ENCODE measurements around the gene HIGD2B.
A peak's percentile ranks its signal among the peaks of the same experiment; 100 is the strongest.
"Not testable (repeated sequence)": the region's sequence is repeated elsewhere in the genome, so short reads cannot be mapped to it uniquely, and the experiment has no call there.

HIGD2B gene

DNA sequence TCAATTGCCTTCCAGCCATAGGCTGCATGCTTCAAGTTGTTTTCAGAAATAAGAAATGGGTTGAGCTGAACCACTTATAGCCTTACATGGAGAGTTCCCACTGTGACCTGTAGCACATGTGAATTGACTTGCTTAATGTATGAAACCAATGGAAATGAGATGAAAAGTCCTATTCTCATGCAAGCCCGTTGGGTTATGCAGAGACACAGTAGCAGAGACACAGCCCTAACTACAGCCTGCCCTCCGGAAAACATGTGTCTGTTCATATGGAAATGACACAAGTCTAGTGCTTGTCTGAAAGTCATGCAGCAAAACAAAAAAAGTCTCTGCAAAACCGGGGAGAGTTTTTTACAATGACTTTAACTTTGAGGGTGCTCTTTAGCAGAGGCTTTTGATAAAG lies 14.5 kb downstream of the HIGD2B start:
- H3K4me3 ChIP-seq (ENCODE audit: low read length): no peak overlapping the region
- TF ChIP-seq, protein P1, sequence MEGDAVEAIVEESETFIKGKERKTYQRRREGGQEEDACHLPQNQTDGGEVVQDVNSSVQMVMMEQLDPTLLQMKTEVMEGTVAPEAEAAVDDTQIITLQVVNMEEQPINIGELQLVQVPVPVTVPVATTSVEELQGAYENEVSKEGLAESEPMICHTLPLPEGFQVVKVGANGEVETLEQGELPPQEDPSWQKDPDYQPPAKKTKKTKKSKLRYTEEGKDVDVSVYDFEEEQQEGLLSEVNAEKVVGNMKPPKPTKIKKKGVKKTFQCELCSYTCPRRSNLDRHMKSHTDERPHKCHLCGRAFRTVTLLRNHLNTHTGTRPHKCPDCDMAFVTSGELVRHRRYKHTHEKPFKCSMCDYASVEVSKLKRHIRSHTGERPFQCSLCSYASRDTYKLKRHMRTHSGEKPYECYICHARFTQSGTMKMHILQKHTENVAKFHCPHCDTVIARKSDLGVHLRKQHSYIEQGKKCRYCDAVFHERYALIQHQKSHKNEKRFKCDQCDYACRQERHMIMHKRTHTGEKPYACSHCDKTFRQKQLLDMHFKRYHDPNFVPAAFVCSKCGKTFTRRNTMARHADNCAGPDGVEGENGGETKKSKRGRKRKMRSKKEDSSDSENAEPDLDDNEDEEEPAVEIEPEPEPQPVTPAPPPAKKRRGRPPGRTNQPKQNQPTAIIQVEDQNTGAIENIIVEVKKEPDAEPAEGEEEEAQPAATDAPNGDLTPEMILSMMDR (IDR thresholded peaks at IDR 0.05; ENCODE audit: insufficient read depth, low read depth, low read length, missing control alignments): no peak
- DNase-seq (ENCODE audit: low read depth): no peak

DNA sequence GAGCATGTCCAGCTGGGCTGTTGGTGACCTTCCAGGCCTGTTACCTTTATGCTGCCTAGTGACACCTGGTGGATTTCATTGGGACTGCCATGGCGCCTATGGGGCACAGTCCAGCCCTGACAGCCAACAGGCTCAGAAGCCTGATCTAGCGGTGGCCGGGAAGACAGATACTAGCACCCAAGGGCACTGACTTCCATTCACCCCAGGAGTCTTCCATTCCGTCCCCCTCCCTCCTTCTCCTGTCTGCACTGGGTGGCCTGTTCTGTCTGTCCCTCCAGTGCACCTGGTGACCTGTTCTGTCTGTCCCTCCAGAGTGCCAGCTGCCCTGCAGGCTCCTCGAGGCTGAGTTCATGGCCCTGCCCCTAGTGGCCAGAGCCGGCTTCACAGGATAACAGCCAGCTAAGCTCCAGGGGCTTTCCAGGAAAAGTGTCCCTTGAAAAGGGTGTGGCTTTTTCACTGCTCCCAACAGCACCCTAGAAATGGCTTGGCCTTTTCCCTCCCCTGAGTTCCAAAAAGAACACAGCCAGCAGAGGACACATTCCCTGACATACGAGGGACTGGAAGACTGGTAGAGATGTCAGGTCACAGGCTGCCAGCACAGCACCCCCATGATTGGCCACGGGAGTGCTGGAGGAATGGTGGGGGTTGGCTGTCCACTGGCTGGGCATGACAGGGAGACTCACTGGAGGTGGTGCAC lies 15.2 kb downstream of the HIGD2B start:
- peak; percentile 68 for DNase-seq (ENCODE audit: low read depth)
- TF ChIP-seq, protein P1 (IDR thresholded peaks at IDR 0.05; ENCODE audit: insufficient read depth, low read depth, low read length, missing control alignments): peak; percentile 62
- not testable (repeated sequence) for H3K4me3 ChIP-seq (ENCODE audit: low read length)

DNA sequence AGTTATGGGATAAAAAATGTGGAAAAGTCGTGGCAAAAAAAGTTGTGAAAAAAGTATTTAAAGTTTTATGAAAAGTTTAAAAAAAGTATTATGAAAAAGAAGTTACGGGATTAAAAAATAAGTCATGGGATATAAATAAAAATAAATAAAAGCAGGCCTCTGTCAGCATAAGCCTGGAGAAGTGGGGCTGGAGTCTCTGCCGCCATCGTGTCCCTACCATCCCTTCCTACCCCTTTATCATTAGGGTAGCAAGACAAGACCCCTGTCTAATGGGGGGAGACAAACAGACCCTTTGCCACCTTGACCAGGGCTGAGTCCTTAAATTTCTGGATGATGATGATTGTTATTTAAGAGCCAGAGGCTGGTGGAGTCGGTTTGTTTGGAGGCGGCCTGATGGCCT lies 16.2 kb downstream of the HIGD2B start:
- not testable (repeated sequence) for H3K4me3 ChIP-seq (ENCODE audit: low read length); DNase-seq (ENCODE audit: low read depth)

DNA sequence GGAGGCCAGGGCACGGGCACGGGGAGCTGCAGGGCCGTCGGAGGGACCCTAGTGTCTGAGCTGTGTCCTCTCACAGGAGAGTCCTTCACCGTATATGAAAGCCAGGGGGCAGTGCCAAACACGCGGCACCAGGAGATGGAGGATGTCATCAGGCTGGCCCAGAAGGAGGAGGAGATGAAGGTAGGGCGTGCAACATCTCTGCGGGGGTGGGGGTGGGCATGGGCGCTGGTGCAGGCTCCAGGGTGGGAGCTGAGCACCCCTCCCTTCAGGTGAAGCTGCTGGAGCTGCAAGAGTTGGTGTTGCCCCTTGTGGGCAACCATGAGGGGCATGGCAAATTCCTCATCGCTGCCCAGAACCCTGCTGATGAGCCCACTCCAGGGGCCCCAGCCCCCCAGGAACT lies 20.3 kb downstream of the HIGD2B start:
- DNase-seq (ENCODE audit: low read depth); H3K4me3 ChIP-seq (ENCODE audit: low read length): not testable (repeated sequence)

DNA sequence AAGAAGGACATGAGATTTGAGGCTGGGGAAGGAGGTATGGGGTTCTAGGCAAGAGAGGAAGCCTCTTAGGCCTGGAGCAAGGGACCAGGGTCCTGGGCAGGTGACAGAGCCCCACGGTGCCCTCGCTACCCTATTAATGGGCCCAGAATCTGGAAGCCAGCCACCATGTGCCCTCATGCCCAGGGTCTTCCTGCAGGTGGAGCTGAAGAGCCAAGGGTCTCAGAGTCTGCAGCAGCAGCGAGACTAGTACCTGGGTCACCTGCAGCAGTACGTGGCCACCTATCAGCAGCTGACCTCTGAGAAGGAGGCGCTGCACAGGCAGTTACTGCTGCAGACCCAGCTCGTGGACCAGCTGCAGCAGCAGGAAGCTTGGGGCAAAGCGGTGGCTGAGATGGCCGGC lies 22.1 kb downstream of the HIGD2B start:
- not testable (repeated sequence) for H3K4me3 ChIP-seq (ENCODE audit: low read length); DNase-seq (ENCODE audit: low read depth)

DNA sequence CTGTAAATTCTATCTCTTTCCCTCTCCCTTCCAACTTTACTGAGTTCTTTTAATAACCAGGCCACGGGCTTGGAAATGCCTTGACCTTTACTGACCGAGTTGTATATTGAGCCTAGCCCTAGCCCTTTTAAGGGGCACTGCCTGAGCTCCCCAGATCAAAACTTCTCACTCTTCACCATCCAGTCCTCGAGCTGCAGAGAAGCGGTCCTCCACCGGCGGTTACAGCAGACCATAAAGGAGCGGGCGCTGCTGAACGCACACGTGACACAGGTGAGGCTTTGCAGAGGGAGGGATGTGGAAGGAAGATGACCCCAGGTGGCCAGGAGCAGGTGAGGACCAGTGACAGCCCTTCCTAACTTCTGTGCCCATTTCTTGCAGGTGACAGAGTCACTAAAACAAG lies 24.9 kb downstream of the HIGD2B start:
- DNase-seq (ENCODE audit: low read depth); H3K4me3 ChIP-seq (ENCODE audit: low read length): not testable (repeated sequence)

DNA sequence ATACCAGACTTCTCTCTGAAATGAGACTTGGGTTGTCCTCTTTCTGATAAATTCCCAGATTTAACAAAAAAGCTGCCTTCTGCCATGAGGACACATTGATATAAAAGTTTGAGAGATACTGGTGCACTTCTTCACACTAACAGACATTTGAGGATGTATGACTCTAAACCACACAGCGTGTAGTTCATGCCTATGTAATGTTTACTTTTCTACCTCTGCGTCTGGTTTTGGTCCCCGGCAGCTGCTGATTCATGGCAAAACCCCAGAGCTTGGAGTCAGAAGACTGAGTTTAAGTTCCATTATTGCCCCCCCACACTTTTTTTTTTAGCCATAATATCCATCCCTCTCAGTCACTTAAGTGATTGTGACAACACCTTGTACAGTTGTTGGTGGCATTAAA lies 30.0 kb downstream of the HIGD2B start:
- DNase-seq (ENCODE audit: low read depth); H3K4me3 ChIP-seq (ENCODE audit: low read length): not testable (repeated sequence)

DNA sequence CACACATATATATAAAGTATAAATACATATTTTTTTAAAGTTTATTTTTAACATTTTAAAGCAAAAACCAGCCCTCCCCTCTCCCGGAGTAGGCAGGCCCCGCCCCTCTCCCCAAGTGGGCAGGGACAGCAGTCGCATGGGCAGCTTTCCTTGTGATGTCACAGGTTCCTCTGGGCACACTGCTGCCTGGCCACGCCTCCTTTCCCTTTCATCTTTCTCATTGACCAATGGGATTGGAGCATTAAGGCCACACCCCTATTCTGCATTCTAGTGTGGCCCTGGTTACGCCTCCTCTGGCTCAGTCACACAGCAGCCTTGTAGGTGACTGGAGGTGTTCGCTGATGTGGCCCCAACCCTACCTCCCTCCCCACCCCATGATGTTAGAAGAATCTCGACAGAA lies 31.6 kb downstream of the HIGD2B start, which contains the start of gene GOLGA6B:
GOLGA6B (plus strand) TSS at position 301 of the 400 bp plus-strand sequence; CDS start at position 342, 41 bp downstream.
- DNase-seq (ENCODE audit: low read depth); H3K4me3 ChIP-seq (ENCODE audit: low read length): not testable (repeated sequence)

DNA sequence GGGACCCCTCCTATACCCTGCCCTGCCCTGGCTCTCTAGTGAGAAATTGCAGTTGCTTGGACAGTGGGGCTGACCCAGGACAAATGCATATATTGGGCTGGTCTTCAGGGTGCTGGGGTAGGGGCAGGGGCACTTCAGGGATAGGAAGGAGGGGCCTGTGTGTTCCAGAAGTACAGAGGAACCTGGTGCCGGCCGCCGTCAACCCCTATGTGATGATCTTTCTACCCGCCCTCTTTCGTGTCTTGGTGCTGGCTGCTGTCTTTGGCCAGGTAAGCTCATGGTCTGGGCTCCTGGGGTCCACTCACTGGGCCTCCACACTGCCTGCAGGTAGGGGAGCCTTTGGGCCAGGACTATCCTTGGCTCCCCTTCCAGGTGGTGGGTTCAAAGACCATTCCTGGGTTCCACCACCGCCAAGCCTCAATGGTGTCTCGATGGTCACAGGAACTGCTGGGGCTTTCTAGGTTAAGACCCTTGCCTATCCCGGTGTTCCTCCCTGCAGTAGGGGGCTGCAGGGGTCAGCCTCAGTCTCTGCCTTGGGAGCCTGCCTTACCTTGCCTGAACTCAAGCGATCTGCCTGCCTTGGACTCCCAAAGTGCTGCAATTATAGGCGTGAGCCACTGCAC lies 37.2 kb downstream of the HIGD2B start:
- not testable (repeated sequence) for DNase-seq (ENCODE audit: low read depth); H3K4me3 ChIP-seq (ENCODE audit: low read length)

DNA sequence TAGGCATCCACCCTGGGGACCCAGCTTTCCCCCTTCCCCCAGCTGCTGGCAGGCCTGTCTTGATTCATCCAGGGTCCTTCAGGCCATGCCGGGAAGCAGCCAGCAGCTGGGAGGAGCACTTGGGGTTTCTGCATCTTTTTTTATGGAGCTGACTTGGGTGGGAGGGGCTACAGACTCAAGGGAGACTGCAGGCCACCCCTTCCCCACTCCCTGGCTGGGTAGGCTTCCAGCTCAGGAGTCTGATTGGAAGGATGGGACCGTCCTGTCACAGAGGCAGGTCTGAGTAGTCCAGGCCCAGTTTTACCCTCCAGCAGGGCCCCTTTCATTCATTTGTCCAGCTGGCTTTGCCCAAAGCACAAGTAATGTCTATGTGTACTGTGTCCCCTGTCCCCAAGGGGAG lies 43.7 kb downstream of the HIGD2B start:
- DNase-seq (ENCODE audit: low read depth); H3K4me3 ChIP-seq (ENCODE audit: low read length): not testable (repeated sequence)

DNA sequence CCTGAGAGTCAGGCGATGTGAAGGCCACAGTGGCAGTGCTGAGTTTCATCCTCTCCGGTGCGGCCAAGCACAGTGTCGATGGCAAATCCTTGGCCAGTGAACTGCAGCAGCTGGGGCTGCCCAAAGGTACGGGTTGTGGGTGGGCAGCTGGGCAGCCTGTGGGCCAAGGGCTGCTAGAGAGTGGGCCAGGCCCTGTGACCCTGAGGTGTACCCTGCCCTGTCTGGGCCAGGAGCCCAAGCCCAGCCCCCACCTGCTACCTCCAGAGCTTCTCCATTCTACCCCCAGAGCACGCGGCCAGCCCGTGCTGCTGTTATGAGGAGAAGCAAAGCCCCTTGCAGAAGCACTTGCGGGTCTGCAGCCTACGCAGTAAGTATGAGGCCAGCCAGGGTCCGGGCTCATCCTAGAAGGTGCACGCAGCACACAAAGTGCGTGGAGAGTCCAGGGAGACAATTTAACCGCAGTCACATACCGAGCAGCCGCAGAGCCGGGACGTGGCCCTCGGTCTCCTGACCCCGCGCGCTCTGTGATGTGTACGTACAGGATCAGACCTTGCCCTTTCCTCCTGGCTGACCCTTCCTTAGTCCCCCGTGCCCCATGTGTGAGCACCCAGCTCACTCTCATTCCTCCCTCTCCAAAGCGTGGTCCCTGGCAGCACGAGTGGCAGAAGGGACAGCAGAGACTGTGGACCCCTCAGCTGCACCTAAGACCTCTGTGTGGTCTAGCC lies 46.1 kb downstream of the HIGD2B start:
- not testable (repeated sequence) for DNase-seq (ENCODE audit: low read depth); H3K4me3 ChIP-seq (ENCODE audit: low read length)

DNA sequence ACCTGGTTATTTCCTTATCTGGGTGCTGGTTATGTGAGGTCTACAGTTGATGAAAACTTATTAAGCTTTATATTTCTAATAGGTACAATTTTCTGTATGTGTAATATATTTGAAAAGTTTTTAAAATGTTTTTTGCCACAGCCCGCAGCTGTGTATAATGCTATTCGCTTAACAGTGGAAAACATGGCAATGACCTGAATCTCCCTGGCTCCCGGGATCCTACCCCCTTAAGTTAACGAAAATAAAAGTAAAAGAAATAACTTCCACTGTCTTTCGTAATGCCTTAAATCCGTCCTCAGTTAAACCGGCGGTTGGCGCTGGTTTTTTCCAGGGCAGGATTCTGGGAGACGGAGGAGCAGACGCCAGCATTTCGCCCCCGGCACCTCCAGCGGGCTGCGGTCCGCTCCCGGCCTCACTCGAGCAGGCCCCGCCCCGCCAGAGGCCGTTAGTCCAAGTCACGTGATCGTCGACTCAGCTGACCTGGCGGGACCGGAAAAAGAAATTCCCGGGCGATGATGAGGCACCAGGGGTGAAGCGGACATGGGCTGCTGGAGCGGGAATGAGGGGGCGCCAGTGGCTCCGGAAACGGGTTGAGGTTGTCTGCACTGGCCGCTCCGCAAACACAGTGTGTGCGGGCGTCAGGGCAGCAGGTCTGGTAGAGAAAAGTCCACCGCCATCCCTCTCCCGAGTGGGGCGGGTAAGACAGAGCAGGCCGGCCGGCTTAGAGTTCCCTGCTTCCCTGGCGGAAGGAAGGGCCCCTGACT lies 49.3 kb downstream of the HIGD2B start:
- DNase-seq (ENCODE audit: low read depth): peak; percentile 83
- H3K4me3 ChIP-seq (ENCODE audit: low read length): peak overlapping the region; percentile 39

DNA sequence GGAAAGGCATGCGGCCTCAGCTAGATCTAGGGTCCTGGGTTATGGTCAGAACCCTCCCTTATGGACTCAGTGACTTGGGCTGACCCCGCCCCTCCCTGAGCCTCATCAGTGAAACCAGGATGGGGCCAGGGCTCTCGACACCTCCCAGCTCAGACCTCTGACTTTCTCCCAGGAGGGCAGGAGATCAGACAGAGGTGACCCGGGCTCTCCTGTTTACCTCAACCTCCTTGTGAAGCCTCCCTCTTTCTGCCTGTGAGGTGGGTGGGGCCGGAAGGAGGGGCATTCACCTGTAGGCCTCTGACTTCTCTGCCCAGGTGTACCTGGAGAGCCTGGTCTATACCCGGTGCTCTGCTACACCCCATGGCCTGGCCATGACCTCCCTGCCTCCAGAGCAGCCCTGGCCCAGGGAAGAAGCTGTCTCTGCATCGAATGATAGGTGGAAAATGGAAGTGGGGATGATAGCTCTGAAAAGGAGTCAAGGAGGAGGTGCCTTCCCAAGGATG lies 56.9 kb downstream of the HIGD2B start:
- not testable (repeated sequence) for DNase-seq (ENCODE audit: low read depth); H3K4me3 ChIP-seq (ENCODE audit: low read length)

DNA sequence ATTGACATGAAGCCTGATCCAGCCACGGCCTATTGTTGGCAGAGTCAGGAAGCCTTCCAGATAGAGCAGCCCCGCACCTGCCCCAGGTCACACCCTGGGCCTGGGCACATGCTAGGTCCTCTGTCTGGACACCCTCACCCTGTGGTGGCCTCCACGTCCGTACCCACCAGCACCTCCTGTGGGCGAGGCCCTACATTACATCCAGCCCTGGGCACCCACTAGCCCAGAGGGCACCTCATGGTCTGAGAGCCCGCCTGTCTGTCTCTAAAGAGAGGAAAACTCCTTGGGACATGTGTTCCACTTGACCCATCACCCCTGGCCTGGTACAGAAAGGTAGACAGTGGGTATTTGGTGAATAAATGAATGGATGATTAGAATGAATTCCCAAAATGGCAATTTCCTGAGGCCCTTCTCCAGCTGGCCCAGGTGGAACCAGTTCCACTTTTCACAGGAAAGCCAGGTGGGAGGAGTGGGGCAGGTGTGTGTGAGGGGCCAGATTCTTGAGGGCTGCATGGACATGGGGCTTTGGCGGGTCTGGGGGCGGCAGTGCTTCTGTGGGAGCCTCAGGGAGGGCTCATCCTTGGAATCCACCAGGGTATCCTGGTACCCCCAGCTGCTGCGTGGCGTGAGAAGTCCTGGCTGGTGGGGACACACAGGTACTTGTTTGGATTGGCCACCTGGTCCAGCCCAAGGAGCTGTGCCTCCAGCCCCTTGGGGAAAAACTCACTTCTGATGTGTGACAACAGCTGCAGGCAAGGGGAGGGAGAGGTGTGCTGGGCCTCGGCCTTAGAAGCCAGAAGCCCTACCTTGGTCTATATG lies 57.5 kb downstream of the HIGD2B start:
- not testable (repeated sequence) for DNase-seq (ENCODE audit: low read depth); H3K4me3 ChIP-seq (ENCODE audit: low read length)

DNA sequence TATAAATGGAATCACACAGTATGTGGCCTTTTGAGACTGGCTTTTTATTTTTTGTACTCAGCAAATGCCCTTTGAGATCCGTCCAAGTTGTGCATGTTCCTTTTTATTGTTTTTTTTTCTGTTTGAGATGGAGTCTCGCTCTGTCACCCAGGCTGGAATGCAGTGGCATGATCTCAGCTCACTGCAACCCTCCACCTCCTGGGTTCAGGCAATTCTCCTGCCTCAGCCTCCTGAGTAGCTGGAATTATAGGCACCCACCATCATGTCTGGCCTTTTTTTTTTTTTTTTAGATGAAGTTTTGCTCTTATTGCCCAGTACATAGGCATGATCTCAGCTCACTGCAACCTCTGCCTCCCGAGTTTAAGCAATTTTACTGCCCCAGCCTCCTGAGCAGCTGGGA lies 59.8 kb downstream of the HIGD2B start:
- H3K4me3 ChIP-seq (ENCODE audit: low read length); DNase-seq (ENCODE audit: low read depth): not testable (repeated sequence)

Data from epithelial cell of esophagus (primary cell).